GM10248 (cell line): ENCODE results near the gene KCNJ5.

Experiments used
- CTCF ChIA-PET: fragments of 300-600 bp; sonication (Branson Sonifier 250); formaldehyde crosslinking; extraction: SDS; loops from one replicate; lab custom pipeline; 2021; ENCODE audit warnings: antibody characterized with exemption; lab: Yijun Ruan, JAX
- POLR2A ChIA-PET: fragments of 350-650 bp; sonication (Branson Sonifier 250); formaldehyde crosslinking; extraction: SDS; loops from one replicate; lab custom pipeline; 2020; ENCODE audit warnings: antibody characterized with exemption; lab: Yijun Ruan, JAX
- DNase-seq: peaks from one replicate; pipeline ENCODE4 v3.0.0; 2012; ENCODE audit errors: extremely low spot score
- TF ChIP-seq, protein P1 (sequence below): IDR thresholded peaks from 2 replicates; pipeline ENCODE4 v1.5.1; 2012; ENCODE audit warnings: mild to moderate bottlenecking, low read depth; ENCODE audit errors: extremely low read depth, missing control alignments, control extremely low read depth

The KCNJ5 gene

DNA sequence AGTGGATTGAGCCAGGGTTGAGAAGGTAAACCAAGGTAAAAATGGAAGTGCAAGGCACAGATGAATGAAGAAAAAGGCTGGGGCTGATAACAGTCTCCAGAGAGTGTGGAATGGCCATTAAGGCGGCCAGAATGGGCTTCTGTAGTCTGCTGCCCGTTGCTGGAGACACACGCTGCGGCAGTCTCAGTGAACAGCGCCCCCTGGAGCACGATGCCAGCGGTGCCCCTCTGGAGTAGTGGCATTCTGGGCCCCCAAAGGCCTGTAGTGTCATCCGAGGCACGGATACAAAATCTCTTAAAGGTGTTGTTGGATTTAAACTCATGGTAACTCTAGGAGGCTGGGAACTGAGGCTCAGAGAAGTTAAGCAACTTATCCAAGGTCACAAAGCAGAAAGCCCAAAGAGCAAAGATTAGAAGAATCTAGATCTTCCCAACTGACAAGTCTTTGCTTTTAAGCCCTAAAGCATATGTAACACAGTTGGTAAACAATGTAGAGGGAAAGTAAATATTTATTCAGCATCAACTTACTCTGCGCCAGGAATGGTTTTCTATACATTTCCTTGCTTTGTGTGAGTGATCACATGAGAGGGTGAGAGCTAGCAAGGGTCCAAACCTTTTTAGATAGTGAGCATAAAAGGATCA is 42.2 kb upstream of the KCNJ5 start:
- DNase-seq, result peak; percentile 74
- CTCF ChIA-PET, result interaction anchor here (0.8 to 3.2 kb wide), 17 partner anchors 9 to 692 kb away, joined by 3 to 40 read pairs (median 4); no protein-coding TSS in a partner anchor
- POLR2A ChIA-PET, result no interaction called here
- TF ChIP-seq, protein P1, sequence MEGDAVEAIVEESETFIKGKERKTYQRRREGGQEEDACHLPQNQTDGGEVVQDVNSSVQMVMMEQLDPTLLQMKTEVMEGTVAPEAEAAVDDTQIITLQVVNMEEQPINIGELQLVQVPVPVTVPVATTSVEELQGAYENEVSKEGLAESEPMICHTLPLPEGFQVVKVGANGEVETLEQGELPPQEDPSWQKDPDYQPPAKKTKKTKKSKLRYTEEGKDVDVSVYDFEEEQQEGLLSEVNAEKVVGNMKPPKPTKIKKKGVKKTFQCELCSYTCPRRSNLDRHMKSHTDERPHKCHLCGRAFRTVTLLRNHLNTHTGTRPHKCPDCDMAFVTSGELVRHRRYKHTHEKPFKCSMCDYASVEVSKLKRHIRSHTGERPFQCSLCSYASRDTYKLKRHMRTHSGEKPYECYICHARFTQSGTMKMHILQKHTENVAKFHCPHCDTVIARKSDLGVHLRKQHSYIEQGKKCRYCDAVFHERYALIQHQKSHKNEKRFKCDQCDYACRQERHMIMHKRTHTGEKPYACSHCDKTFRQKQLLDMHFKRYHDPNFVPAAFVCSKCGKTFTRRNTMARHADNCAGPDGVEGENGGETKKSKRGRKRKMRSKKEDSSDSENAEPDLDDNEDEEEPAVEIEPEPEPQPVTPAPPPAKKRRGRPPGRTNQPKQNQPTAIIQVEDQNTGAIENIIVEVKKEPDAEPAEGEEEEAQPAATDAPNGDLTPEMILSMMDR, result peak; percentile 82

DNA sequence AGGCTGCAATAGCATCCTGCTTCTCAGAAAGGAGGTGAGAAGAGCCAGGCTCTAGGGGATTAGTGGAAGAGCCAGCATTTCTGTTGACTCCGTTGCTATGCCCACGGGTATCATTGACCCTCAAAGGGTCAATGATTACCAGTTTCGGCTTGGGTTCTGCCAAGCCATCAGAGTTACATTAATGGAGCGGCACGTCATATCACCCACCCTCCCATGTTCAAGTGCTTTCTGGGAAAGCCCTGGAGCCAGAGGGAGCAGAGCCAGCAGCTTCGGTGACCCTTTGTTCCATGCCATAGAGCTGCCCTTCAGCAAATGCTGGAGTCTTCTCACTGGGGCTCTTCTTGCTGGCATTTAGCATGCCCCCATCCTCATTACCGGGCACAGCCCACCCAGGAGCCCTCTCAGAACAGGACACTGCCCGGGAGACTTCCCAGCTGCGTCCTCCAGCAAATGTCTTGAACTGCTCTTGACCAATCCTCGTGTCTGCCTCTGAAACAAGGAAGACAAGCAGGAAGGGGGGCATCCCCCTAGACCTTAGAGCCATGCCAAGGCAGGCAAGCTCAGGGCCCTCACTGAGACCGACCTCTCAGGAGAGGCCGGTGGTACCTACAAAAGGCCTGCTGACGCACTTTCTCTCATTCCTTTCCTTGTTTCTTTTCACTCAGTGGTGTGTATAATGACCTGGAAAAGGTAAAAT is 38.7 kb upstream of the KCNJ5 start:
- POLR2A ChIA-PET, result no interaction called here
- TF ChIP-seq, protein P1, result no peak
- CTCF ChIA-PET, result interaction anchor here (1.3 to 2.2 kb wide), 3 partner anchors 9 to 695 kb away, joined by 3 to 9 read pairs (median 8); no protein-coding TSS in a partner anchor
- no peak for DNase-seq

DNA sequence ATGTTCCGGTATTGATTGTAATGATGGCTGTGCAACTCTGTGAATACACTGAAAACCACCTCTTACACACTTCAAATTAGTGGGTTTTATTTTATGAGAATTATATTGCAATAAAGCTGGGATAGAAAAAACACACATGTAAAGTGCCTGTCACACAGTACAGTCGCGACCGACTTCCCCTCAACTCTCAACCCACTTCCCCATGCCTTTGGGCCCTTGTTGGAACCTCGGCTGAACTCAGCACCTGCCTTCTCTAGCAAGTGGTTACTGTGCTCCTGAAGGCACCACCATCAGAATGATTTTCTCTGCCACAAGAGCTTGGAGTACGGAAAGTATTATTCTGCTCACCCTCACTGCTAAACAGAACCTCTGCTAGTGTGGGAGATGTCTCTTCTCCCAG is 37.6 kb upstream of the KCNJ5 start:
- TF ChIP-seq, protein P1, result no peak
- POLR2A ChIA-PET, result no interaction called here
- CTCF ChIA-PET, result interaction anchor here (1.3 to 6.4 kb wide), 3 partner anchors 8 to 696 kb away, joined by 3 to 35 read pairs (median 9); no protein-coding TSS in a partner anchor
- DNase-seq, result no peak

DNA sequence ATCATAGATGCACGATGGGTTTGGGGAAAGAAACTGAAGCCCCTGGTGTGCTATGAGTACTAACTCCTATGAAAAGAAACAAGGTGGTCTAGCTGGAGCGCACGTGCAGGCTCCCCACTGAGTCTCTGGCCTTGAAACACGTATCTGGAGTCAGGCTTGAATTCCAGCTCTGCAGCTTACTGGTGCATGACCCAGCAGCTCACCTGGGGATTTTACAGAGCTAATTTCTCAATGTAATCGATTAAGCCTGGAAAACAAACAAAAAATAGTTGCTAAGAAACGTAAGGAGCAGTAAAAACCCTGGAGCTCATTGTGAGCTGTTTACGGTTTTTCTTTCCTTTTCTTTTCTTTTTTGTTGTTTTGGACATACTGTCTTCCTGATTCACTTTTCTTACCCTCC is 36.3 kb upstream of the KCNJ5 start:
- ChIA-PET CTCF (interaction anchor here (0.7 to 6.4 kb wide), 6 partner anchors 20 to 698 kb away, joined by 3 to 35 read pairs (median 4); no protein-coding TSS in a partner anchor), POLR2A (no interaction called here)
- TF ChIP-seq, protein P1, result no peak
- no peak for DNase-seq

DNA sequence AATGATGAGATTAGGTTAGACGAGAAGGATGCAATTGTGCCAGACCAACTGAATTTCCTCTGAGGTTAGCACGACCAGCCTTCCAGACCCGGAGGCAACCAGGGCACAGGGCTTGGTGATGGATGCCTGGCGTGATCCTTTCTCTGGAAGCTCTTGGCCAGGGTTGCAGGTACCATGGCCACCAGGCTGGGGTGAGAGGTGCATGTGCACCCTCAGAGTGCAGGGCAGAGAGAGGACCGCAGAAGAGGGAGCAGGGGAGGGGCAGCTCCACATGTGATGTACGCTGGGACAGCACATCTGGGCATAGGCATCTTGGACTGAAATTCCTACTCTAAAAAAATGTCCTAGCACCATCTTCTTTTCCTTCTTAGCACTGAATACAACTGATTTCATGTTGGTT is 34.9 kb upstream of the KCNJ5 start:
- TF ChIP-seq, protein P1, result no peak
- CTCF ChIA-PET, result interaction anchor here (1.0 to 6.4 kb wide), 4 partner anchors 7 to 699 kb away, joined by 3 to 35 read pairs (median 9); no protein-coding TSS in a partner anchor
- POLR2A ChIA-PET, result no interaction called here
- DNase-seq, result no peak

DNA sequence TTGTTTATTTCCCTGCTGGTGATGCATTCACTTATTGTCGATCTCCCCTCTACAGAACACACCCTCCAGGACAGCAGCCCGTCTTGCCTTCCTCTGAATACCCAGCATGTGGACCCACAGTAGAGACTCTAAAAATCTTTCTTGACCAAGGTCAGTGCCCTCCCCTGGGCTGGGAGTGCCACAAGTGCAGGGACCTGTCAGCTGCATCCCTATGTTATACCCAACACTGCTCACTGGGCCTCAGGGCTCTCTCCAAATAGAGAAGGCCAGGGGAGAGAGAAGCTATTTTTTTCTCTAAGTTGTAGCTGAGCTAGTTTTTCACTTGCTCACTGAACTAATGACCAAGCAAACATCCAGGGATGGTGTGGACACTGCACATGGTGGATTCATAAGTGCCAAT is 33.8 kb upstream of the KCNJ5 start:
- ChIA-PET POLR2A (interaction anchor here (0.7 kb wide), 1 partner anchor 294 kb away, joined by 4 read pairs; no protein-coding TSS in a partner anchor), CTCF (interaction anchor here (0.7 to 6.4 kb wide), 12 partner anchors 8 to 700 kb away, joined by 3 to 35 read pairs (median 4); no protein-coding TSS in a partner anchor)
- no peak for DNase-seq
- TF ChIP-seq, protein P1, result no peak
